GM23338 (cell line): ENCODE measurements around the gene TEX35. TPM values are rescaled to one million over a fixed set of nuclear protein-coding genes. Genes with fewer than 3 reads are reported as not detected.
A peak's percentile ranks its signal among the peaks of the same experiment; 100 is the strongest.

ENCODE experiments used
- ATAC-seq: fragments of 200-7000 bp; cut with Tn5 transposase; 3 replicates; pipeline ENCODE4 v1.9.1; 2020
- DNase-seq: peaks from one replicate; pipeline ENCODE4 v3.0.0-alpha.2; 2015; ENCODE audit warnings: low spot score
- H2AFZ ChIP-seq: fragments of 200-600 bp; sonication (generic); 2 replicates; pipeline ENCODE4 v1.8.0; 2016; ENCODE audit warnings: antibody characterized with exemption, mild to moderate bottlenecking, moderate library complexity
- H3F3A ChIP-seq: fragments of 200-600 bp; sonication (generic); replicated peaks from 2 replicates; pipeline ENCODE4 v1.8.0; 2017; ENCODE audit warnings: antibody characterized with exemption, mixed run types, low read depth
- H3K27ac ChIP-seq: fragments of 200-600 bp; sonication (generic); 2 replicates; pipeline ENCODE4 v1.6.1; 2016; ENCODE audit warnings: low read depth
- H3K27me3 ChIP-seq: fragments of 200-600 bp; sonication (generic); 2 replicates; pipeline ENCODE4 v1.8.0; 2016; ENCODE audit warnings: mild to moderate bottlenecking, mixed run types, moderate library complexity; ENCODE audit not compliant: insufficient read depth
- H3K36me3 ChIP-seq: fragments of 200-600 bp; sonication (generic); 2 replicates; pipeline ENCODE4 v1.8.0; 2016; ENCODE audit warnings: mild to moderate bottlenecking; ENCODE audit not compliant: insufficient read depth
- H3K4me1 ChIP-seq: fragments of 200-600 bp; sonication (generic); 2 replicates; pipeline ENCODE4 v1.8.0; 2016; ENCODE audit warnings: mild to moderate bottlenecking, moderate library complexity; ENCODE audit not compliant: insufficient read depth
- H3K4me2 ChIP-seq: fragments of 200-600 bp; sonication (generic); 2 replicates; pipeline ENCODE4 v1.7.1; 2017; ENCODE audit warnings: mixed run types
- H3K4me3 ChIP-seq: fragments of 200-600 bp; sonication (generic); 2 replicates; pipeline ENCODE4 v1.6.1; 2016; ENCODE audit warnings: mixed run types
- H3K79me2 ChIP-seq: fragments of 200-600 bp; sonication (generic); replicated peaks from 2 replicates; pipeline ENCODE4 v1.8.0; 2017; ENCODE audit warnings: mild to moderate bottlenecking; ENCODE audit not compliant: insufficient read depth
- H3K9me2 ChIP-seq: fragments of 200-600 bp; sonication (generic); 2 replicates; pipeline ENCODE4 v1.8.0; 2017; ENCODE audit not compliant: insufficient read depth
- H4K20me1 ChIP-seq: fragments of 200-600 bp; sonication (generic); replicated peaks from 2 replicates; pipeline ENCODE4 v1.8.0; 2017; ENCODE audit warnings: mild to moderate bottlenecking; ENCODE audit not compliant: insufficient read depth
- H3K27ac Mint-ChIP-seq: 2 replicates; pipeline ENCODE4 v1.8.0; 2020; ENCODE audit warnings: inconsistent platforms, mild to moderate bottlenecking, moderate library complexity, mixed read lengths
- H3K27me3 Mint-ChIP-seq: 3 replicates; pipeline ENCODE4 v1.8.0; 2022; ENCODE audit warnings: low read depth, mild to moderate bottlenecking, moderate library complexity, mixed read lengths, inconsistent platforms; ENCODE audit not compliant: insufficient read depth, poor library complexity
- H3K36me3 Mint-ChIP-seq: 3 replicates; pipeline ENCODE4 v1.8.0; 2021; ENCODE audit warnings: low read depth, mild to moderate bottlenecking, inconsistent platforms, moderate library complexity, mixed read lengths
- H3K4me1 Mint-ChIP-seq: 3 replicates; pipeline ENCODE4 v1.8.0; 2020; ENCODE audit warnings: mild to moderate bottlenecking, inconsistent platforms, mixed read lengths
- H3K4me3 Mint-ChIP-seq: 3 replicates; pipeline ENCODE4 v1.8.0; 2021; ENCODE audit warnings: moderate library complexity, mild to moderate bottlenecking, inconsistent platforms, mixed read lengths
- H3K9me3 Mint-ChIP-seq: 3 replicates; pipeline ENCODE4 v1.8.0; 2020; ENCODE audit warnings: moderate library complexity, mild to moderate bottlenecking, inconsistent platforms, mixed read lengths
- CTCF ChIP-seq, 2 experiments: fragments of 200-600 bp in 1 of 2; sonication (generic) in 1 of 2; conservative IDR thresholded peaks; 2 replicates each; pipeline versions ENCODE4 v1.5.1 to v1.6.1; 2016 to 2017; ENCODE audit warnings: antibody characterized with exemption in 2 of 2, low read depth in 2 of 2, mild to moderate bottlenecking in 2 of 2, moderate library complexity in 1 of 2
- NANOG ChIP-seq: IDR thresholded peaks from 2 replicates; pipeline ENCODE4 v1.6.1; 2016; ENCODE audit warnings: antibody characterized with exemption, borderline replicate concordance
- ZNF331 ChIP-seq: fragments of 250-450 bp; sonication (Bioruptor Pico); IDR thresholded peaks from 2 replicates; pipeline ENCODE4 v1.5.0; 2020; ENCODE audit warnings: low read depth, mild to moderate bottlenecking, moderate library complexity
- ZNF462 ChIP-seq: fragments of 250-450 bp; sonication (Bioruptor Pico); IDR thresholded peaks from 2 replicates; pipeline ENCODE4 v1.5.0; 2020; ENCODE audit warnings: mild to moderate bottlenecking, moderate library complexity
- polyA plus RNA-seq: library from polyadenylated mRNA; unstranded; fragments of >200 nt; fragmentation: Nextera tagmentation; extraction: Ambion mirVana; gene quantifications from 2 replicates; pipeline ENCODE4 v1.2.1, GENCODE V29; 2016
- total RNA-seq: library from RNA; depleted of rRNA; stranded (reverse); fragments of >200 nt; shearing (Covaris generic); gene quantifications from 2 replicates; pipeline ENCODE4 v1.2.3, GENCODE V29; 2014

Gene TEX35
- total and polyA plus RNA-seq, 2 experiments from 2014 or later: not detected

DNA sequence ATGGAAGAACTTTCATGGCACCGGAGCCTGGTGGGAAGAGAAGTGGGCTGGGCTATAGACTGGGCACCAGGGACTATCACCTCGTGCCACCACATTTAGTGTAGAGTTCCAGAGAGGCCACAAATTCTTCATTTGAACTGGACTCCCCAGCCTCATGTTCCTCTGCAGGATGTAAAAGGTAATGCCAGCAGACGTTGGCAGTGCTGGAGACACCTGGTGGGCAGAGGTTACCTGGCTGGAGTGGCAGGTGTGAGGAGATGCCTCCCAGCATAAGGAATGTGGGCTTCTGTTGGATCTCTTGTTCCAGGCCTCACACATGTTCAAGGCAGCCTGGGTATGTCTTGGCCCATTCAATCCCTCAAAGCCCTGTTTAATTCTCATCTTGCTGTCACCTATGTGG, 35.2 kb downstream of the TEX35 start:
- Mint-ChIP-seq H3K4me1 (peaks cover 13% of the 10 kb centered on the region), H3K9me3 (peaks cover 9% of the 10 kb centered on the region; the same call in 2 of the 3 replicates), H3K36me3 (peaks cover 13% of the 10 kb centered on the region; the same call in 2 of the 3 replicates), H3K27me3 (peaks cover 5% of the 10 kb centered on the region), H3K27ac (no peak overlapping the region), H3K4me3 (no peak overlapping the region)
- no peaks in the 10 kb centered on the region; the same call in 1 of the 2 replicates for H3K36me3 ChIP-seq
- 0 out of 2 replicates have a peak, but pooled peaks cover 7% of the 10 kb centered on the region for H3K9me2 ChIP-seq
- H2AFZ ChIP-seq: no peak overlapping the region
- H3K27ac ChIP-seq: no peak overlapping the region
- H3K27me3 ChIP-seq: no peaks in the 10 kb centered on the region
- no peaks in the 10 kb centered on the region for H3F3A ChIP-seq
- peak; percentile 20; the same call in 2 of the 3 replicates for ATAC-seq
- no peak overlapping the region for H3K4me2 ChIP-seq
- TF ChIP-seq ZNF331 (no peak), ZNF462 (CRISPR knock-in tag) (no peak), NANOG (no peak), CTCF (conservative IDR thresholded peaks at IDR 0.05; ENCODE audit: low read depth in 2 of 2) (0 out of 4 replicates have a peak, but pooled peaks of 1 of the 2 experiments have one; percentile 12)
- H3K4me1 ChIP-seq: 0 out of 2 replicates have a peak, but pooled peaks cover 6% of the 10 kb centered on the region
- no peaks in the 10 kb centered on the region for H4K20me1 ChIP-seq
- peaks cover 7% of the 10 kb centered on the region for H3K79me2 ChIP-seq
- peak; percentile 25 for DNase-seq
- no peak overlapping the region for H3K4me3 ChIP-seq
